Lower leg skin (tissue), 4 donors: ENCODE data around the gene ACSL1. TPM values are rescaled to one million over a fixed set of nuclear protein-coding genes. Genes with fewer than 3 reads are reported as not detected.

ENCODE experiments used
- DNase-seq, 2 donors: peaks; one replicate each; pipeline ENCODE4 v3.0.0-alpha.2; 2019; ENCODE audit warnings: low spot score in 2 of 2
- H3K4me3 ChIP-seq: fragments of 200-600 bp; sonication (generic); 2 replicates; pipeline ENCODE4 v1.5.1; 2017; ENCODE audit warnings: mild to moderate bottlenecking, low read depth; ENCODE audit not compliant: poor library complexity, severe bottlenecking
- CTCF ChIP-seq, 3 donors: fragments of 450-650 bp; IDR thresholded peaks; one replicate each; pipeline ENCODE4 v1.5.1; 2016; ENCODE audit warnings: antibody characterized with exemption in 3 of 3, mild to moderate bottlenecking in 3 of 3, moderate library complexity in 2 of 3
- POLR2A ChIP-seq, 2 donors: fragments of 450-650 bp; IDR thresholded peaks; one replicate each; pipeline ENCODE4 v1.6.1; 2016 to 2017; ENCODE audit warnings: antibody characterized with exemption in 2 of 2, mild to moderate bottlenecking in 1 of 2, moderate library complexity in 1 of 2
- WGBS, 2 donors: methylation state at CpG; one replicate each; pipeline ENCODE4 v1.1.5; 2018; 5-methylcytosine and 5-hydroxymethylcytosine counted together
- intact Hi-C: fragments of 100-400 bp; cut with DNase I; formaldehyde crosslinking; loops from one replicate; pipeline ENCODE4 v1.15.0; 2023; ENCODE audit warnings: low total_unique reads
- total RNA-seq, 4 donors: library from RNA; depleted of rRNA; stranded (reverse); fragments of >200 nt; gene quantifications; one replicate each; pipeline ENCODE4 v1.1.0, GENCODE V29; 2016

The ACSL1 gene
- total RNA-seq, 4 donors from 2014 or later = 190 to 308 (median 266) TPM

- TF ChIP-seq CTCF (IDR thresholded peaks at IDR 0.05) (no peak), POLR2A (IDR thresholded peaks at IDR 0.05) (no peak)
- DNase-seq = peak in 1 of 2 donors; percentile 52
- intact Hi-C loops = no loop called here
- 70 to 78% methylated on average over 10 of the region's 10 CpGs for WGBS, 2 donors
- H3K4me3 ChIP-seq = no peak overlapping the region
These were observed 32.7 kb downstream of the ACSL1 start for GRCh38 chr4:184792950-184793555.

- TF ChIP-seq POLR2A (IDR thresholded peaks at IDR 0.05) (no peak), CTCF (IDR thresholded peaks at IDR 0.05) (no peak)
- intact Hi-C loops = no loop called here
- 84 to 93% methylated on average over 8 of the region's 8 CpGs for WGBS, 2 donors
- DNase-seq = no peak
- H3K4me3 ChIP-seq = no peak overlapping the region
These were observed 33.4 kb downstream of the ACSL1 start for GRCh38 chr4:184792334-184792733.

- no peak for TF ChIP-seq POLR2A (IDR thresholded peaks at IDR 0.05)
- no peak for TF ChIP-seq CTCF (IDR thresholded peaks at IDR 0.05)
- intact Hi-C loops = no loop called here
- DNase-seq = no peak
- 88 to 89% methylated on average over 3 of the region's 3 CpGs for WGBS, 2 donors
- no peak overlapping the region for H3K4me3 ChIP-seq
These were observed 34.9 kb downstream of the ACSL1 start for GRCh38 chr4:184790826-184791225.

GRCh38 chr4:184787766-184788503 is 37.8 kb downstream of the ACSL1 start:
- H3K4me3 ChIP-seq = no peak overlapping the region
- 74 to 79% methylated on average over 6 of the region's 6 CpGs for WGBS, 2 donors
- DNase-seq = no peak
- TF ChIP-seq POLR2A (IDR thresholded peaks at IDR 0.05) (no peak), CTCF (IDR thresholded peaks at IDR 0.05) (no peak)
- intact Hi-C loops = no loop called here

GRCh38 chr4:184785813-184786212 is 40.0 kb downstream of the ACSL1 start:
- no peak overlapping the region for H3K4me3 ChIP-seq
- DNase-seq = no peak
- intact Hi-C loops = no loop called here
- no peak for TF ChIP-seq POLR2A (IDR thresholded peaks at IDR 0.05)
- no peak for TF ChIP-seq CTCF (IDR thresholded peaks at IDR 0.05)
- WGBS, 2 donors = 95% methylated on average over 9 of the region's 9 CpGs
